ENCODE data around the gene PRR22.
"Not testable (repeated sequence)": the region's sequence is repeated elsewhere in the genome, so short reads cannot be mapped to it uniquely, and the experiment has no call there.

Gene PRR22

DNA sequence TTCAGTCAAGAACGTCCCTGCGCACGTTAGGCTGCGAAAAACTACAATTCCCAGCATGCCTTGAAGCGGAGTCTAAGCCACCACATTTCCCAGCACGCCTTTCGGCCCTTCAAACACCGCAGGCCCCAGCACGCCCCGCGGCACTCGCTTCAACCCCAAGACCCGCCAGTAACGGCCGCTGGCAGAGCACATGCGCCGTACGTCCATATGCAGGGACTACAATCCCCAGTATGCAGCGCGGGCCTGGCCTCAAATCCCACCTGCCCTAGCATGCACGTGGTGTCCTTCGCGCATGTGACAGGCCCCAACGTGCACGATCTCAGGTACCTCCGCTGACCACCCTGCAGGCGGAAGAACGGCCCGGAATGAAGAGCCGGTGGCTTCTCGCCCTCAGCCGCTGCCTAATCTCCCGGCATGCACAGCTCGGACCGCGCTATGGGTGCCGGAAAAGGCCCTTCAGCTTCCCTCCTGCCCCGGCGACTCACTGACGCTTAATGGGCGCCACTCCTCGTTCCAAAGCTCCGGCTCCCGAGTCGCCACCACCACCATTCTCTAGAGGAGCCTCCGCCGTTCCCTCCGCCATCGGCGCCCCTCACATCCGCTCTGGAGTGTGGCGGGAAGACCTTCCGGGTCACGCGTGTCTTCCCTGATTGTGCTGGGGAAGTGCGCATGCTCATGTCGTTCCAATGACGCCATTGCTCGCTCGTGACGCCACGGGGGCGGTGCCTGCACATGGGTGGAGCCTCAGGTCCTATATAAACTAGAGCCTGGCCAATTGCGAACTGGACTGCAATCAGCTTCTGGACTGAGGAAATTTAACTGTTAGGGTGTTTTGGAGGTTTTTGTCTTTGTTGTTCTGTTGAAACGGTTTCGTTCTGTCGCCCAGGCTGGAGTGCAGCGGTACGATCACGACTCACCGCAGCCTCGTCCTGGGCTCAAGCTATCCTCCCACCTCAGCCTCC lies 6.3 kb upstream of the PRR22 start, which contains the start of gene DUS3L:
Gene DUS3L, minus strand, starts transcription at position 605 of the 962 bp plus-strand sequence. Its CDS starts 22 bp downstream, at position 583.
- DNase-seq: peak; percentile 95

DNA sequence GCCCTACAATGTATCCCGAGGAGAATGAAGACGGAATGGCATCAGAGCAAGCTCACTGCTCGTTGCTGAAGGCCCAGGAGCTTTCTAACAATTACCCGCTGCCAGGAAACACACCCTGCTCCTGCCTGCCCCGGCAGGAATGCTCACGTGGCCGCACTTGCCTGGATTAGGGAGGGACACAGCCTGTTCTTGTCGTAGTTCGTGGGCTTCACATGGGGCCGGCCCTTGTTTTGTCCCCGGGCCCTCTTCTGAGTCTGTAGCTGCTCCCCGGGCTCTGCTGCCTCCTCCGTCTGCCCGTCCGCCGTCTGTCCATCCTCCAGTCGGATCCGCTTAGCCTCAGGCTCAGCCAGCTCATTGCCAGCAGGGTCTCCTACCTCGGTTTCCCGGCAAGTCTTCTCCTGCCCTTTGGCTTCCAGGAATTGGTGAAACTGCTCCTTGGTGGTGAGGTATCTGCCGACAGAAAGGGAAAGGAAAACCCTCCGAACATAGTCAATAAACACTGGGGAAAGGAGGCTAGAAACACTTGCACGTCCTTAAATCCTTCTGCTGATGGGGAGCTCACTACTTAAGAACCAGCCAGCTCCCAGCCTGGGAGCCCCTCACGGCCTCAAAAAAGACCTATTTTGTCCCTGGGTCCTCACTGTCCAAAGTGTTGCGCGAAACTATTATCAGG lies 5.5 kb upstream of the PRR22 start:
- DNase-seq: no peak

DNA sequence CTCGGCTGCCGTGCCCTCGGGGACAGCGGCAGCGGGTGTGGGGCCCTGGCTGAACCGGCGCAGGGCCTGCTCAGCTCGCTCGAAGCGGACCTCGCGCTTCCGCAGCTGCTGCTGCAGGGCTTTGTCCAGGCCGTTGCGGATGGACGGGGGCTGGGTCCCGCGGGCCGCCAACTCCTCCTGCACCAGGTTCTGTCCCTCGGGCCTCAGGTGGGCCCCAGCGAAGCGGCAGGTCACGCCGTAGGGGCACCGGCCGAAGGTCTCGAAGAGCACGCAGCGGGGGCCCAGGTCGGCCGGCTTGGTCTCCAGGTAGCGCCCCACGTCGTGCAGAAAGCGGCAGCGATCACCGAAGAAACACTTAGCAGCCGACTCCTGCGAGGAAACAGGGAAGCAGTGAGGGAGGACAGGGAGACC lies 4.8 kb upstream of the PRR22 start:
- DNase-seq: no peak

DNA sequence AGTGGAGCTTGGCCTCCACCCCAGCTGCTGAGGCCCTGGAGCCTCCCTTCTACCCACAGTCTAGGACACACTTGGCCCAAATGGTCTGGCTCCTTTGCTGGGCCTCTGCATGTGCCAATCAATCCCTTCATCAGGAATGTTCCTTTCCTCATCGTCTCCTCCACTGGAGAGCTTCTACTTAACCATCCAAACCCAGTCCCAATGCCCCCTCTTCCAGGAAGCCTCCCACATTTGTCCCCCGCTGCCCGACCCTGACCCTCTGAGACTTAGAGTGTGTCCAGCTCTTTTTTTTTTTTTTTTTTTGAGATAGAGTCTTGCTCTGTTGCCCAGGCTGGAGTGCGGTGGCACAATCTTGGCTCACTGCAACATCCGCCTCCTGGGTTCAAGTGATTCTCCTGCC lies 3.9 kb upstream of the PRR22 start:
- no peak for DNase-seq

DNA sequence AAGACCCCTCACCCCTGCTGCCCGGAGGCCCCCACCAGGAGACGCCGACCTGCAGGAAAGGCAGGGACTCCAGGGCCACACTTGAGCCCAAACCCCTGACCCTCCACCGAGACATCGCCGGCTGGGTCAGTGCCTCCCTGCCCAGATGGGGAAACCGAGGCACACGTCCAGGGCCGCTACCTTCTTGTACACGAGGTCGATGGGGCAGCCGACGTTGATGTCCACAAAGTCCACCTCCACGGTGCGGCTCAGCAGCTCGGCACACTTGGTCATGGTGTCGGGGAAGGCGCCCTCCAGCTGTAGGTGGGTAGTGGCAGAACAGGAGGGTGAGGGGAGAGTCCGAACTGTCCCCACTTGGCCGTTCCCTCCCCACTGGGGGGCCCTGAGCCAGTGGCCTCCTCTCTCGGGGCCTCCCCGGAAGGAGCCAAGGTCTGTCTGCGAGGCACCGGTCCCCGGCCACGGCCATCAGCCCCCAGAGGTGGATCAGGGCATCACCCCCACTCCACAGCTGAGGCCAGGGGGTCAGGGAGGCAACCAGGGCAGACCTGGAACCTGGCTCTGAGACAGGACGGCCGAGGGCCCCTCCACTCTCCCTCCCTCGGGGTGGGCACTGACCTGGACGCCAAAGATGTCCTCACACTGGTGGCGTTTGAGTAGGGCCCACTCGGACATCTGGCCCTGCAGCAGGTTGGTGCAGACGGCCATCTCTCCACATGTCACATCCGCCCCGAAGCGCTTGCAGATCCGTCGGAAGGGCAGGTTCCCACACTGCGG lies 3.0 kb upstream of the PRR22 start:
- DNase-seq: no peak

DNA sequence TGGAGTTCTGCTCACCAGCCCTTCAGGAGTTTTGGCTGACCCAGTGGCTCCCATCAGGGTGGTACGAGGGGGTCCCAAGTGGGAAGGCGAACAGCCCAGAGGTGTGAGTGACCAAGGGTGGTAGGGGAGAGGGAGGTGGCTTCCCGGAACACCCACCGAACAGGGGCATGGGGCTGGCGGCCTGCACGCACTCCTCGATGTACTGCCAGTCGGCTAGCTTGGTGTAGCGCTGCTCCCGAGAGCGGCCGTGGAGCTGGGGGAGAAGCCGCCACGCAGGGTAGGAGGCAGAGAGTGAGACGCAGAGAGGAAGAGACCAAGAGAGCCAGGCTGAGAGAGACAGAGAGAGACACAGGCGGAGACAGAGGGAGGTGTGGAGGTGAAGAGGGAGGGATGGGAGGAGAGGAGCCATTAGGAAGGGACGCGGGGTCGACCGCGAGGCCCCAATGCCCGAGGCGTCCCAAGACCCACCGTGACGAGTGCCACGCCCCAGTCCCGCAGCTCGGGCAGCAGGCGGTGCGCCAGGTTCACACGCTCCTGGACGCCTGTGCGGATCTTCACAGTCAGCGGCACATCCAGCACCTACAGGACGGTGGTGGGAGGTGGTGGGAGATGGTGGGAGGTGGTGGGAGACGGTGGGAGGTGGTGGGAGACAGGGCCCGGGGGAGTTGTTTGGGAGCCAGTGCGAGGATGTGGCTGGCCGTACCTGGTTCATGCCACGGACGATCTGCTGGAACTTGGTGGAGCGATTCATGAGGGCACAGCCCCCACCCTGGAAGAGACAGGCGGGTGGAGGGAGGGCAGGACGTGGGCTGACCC lies 2.3 kb upstream of the PRR22 start:
- DNase-seq: no peak

DNA sequence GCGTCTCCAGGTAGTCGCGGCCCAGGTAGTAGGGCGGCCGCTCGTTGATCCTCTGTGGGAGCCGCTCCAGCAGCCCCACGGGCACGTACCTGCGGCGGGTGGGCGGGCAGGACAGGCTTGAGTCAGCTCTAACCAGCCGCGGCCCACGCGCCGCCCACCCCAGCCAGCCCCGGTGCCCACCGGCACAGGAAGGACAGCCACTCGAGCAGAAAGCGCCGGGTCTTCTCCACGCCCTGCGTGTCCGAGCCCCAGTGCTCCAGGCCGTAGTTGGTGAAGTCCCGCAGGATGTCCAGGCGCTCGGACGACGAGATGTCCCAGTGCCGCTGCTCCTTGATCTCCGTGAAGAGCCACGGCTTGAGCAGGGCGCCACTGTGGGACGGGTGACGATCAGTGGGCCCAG lies 877 bp upstream of the PRR22 start:
- no peak for DNase-seq

DNA sequence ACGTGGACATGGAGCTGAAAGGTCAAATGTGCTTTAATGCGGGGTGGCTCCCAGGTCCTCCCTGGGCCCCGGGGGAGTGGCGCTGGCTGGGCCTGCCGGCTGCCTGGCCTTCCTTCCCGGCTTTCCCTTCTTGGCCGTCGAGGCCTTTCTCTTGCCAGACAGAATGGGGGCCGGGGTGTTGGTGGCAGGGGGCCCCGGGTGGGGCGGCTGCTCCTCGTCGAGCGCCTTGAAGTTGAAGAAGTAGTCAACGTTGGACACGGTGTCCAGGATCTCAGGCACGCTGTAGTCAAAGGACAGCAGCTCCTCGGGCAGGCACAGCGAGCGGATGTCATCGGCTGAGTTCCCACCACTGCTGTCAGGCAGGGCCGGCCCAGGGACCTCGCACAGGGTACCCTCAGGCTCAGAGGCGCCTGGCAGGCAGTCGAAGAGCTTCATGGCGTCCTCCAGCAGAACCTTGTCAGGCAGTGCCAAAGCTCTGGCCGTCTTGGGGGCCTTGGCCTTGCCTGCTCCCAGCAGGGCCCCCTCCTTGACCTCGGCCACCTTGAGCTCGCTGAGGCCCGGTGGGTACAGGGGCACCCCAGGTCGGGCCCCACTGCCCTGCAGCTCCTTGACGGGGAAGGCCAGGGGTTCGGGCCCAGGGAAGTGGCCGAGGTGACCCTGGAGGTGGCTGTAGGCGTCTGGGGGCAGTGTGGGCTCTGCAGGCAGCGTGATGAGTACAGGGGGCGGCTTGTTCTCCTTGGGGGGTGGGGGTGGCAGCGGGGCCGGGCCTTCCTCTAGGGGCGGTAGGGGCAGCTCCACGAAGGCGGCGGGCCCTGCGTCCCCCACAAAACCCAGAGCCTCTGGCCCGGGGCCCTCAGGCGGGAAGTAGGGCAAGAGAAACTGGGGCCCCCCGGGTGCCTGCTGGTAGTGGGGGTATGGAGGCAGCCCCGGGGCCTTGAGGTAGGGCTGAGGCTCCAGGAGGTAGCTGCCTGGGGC lies 1.3 kb downstream of the PRR22 start:
- no peak for DNase-seq

DNA sequence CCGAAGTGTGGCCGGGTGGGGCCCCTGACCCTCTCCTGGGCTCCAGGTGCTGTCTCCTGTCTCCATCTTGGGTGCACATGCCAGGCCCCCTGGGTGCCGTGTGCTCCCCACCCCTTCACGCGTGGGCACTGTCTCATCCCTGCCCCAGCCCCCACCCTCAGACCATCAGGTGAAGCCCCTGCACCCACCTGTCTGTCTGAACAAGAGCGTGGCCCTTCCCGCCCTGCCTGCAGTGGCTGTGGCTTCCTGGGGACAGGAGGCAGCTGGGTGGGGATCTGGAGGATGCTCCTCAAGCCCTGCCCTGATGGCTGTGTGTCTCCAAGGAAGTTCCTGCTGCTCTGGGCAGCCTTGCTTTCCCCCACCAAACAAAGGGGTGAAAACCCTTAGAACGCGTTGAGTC lies 2.2 kb downstream of the PRR22 start:
- no peak for DNase-seq

DNA sequence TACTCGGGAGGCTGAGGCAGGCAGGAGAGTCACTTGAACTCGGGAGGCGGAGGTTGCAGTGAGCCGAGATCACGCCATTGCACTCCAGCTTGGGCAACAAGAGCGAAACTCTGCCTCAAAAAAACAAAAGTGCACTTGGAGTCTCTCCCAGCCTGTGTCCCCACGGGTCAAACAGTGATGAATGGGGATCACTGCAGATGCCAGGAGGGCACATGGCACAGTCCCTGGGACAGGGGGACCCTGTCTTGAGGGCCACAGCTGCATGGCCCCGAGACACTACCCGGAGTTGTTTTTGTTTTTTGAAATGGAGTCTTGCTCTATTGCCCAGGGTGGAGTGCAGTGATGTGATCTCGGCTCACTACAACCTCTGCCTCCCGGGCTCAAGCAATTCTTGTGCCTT lies 3.6 kb downstream of the PRR22 start:
- DNase-seq: not testable (repeated sequence)

DNA sequence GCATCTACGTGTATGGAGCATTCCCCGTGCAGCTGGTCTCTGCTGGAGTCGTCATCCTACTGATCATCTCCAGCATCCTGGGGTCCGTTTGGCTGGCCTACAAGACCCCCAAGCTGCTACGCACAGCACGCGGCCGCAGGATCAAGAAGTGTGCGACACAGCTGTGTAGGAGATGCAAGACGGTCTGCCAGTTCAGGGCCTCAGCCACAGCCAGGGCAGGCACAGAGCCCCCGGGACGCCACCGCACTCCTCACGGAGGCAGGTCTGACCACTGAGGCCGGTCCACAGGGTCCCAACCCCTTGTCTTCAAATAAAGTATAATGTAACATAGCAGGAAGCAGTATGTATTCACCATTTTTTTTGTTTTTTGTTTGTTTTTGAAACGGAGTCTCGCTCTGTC lies 6.1 kb downstream of the PRR22 start:
- DNase-seq: no peak

DNA sequence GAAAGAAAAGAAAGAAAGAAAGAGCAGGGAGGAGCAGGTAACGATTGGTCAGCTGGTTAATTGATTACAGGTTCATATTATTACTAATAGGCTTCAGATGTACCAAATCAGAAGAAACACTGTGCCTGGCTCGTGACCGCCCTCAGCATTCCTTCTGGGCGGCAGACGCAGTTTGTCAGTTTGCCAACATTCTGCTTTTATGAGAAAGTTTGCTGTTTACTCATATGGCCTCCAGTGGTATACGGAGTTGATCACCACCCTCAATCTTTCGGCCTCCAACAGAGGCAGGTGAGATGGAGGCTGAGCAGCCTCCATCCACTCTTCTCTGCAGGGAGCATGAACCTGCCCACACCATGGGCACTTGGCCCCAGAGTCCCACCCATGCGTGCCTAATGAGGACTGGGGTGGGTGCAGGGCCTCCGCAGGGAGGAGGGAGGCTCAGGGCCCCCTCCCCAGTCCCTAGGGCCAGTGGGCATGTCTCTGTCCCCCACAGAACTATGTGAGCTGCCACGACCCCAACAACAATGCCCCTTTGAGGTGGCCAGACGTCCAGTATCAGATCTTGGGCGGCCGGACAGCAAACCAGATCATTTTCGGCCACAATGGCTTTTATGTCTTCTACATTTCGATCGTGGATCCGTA lies 8.8 kb downstream of the PRR22 start:
- no peak for DNase-seq

DNA sequence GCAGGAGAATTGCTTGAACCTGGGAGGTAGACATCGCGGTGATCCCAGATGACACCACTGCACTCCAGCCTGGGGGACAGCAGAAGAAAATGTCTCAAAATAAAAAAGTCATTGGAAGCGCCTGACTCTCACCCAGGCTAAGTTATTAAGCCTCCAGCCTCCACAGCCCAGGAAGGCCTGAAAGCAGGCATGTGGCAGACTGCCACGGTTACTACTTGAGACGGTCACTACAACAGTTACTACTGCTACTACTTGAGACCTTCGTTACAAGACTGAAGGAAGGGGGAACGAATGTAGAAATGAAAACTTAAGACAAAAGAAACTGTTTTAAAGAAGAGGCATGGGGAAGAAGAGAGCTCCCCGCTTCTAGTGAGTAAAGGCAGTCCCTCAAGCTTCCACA lies 9.6 kb downstream of the PRR22 start:
- DNase-seq: no peak

DNA sequence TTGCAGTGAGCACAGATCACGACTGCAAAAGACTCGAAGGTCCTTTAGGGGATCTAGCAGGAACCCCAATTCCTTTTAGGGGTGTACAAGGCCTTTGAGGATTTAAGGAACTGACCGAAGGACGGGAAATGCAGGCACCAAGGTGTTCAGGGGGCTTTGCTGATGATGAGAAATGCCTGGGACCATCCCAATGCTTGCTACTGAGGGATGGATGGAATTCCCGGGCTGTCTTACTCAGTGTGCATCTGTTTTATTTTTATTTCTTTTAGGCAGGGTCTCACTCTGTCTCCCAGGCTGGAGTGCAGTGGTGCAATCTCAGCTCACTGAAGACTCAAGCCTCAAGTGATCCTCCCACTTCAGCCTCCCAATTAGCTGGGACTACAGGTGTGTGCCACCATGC lies 11.3 kb downstream of the PRR22 start:
- DNase-seq: no peak

DNA sequence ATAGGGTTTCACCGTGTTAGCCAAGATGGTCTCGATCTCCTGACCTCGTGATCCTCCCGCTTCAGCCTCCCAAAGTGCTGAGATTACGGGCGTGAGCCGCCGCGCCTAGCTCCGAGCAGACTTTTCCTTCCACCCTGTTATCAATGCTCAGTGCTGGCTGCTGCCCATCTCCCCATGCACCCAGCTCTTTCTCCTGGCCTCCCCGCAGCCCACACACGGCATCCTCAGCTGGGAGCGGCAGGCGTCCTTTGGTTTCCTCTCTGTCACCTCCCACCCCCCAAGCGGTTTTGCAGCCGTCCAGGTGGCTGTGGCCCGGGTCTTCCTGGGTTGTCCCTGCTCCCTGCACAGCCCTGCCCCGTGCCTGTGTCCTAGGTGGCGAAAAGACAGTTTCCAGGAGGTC lies 12.1 kb downstream of the PRR22 start:
- DNase-seq: no peak

DNA sequence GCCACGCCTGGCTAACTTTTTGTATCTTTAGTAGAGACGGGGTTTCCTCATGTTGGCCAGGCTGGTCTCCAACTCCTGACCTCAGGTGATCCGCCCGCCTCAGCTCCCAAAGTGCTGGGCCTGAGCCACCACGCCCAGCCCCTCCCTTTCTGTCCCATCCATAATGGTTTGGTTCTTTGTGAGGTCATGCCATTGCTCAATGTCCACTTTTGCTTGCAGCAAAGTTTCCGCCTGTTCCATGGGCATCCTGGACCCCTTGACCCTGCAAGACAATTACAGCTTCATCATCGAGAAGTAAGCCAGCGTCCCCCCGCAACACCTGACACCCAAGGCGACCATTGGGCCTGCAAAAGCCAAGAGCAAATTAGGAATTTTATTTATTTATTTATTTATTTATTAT lies 16.6 kb downstream of the PRR22 start:
- no peak for DNase-seq

DNA sequence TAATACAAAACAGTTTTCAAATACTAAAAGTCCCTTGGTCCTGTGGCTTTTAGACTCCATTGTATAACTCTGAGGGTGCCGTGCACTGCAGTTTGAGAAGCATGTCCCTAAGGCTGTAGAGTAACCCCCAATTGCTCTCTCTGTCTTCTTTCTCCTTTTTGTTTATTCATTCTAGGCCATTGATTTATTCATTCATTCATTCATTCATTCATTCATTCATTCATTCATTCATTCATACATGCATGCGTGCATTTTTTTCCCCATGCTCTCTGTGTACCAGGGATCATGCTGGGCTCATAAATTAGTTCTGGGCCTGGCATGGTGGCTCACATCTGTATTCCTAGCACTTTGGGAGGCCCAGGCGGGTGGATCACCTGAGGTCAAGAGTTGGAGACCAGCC lies 19.3 kb downstream of the PRR22 start:
- no peak for DNase-seq

DNA sequence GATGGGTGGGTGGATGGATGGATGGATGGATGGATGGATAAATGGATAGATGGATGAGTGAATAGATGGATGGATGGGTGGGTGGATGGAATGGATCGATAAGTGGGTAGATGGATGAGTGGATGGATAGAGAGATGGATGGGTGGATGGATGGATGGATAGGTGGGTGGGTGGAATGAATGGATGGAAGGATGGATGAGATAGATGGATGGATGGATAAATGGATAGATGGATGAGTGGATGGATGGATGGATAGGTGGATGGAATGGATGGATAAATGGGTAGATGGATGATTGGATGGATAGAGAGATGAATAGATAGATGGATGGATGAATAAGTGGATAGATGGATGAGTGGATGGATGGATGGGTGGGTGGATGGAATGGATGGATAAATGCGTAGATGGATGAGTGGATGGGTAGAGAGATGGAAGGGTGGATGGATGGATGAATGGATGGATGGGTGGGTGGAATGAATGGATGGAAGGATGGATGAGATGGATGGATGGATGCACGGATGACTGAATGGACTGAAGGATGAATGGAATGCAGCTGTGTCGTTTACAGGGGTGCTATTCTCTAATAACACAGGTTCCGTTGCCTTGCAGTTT lies 21.8 kb downstream of the PRR22 start:
- DNase-seq: no peak

DNA sequence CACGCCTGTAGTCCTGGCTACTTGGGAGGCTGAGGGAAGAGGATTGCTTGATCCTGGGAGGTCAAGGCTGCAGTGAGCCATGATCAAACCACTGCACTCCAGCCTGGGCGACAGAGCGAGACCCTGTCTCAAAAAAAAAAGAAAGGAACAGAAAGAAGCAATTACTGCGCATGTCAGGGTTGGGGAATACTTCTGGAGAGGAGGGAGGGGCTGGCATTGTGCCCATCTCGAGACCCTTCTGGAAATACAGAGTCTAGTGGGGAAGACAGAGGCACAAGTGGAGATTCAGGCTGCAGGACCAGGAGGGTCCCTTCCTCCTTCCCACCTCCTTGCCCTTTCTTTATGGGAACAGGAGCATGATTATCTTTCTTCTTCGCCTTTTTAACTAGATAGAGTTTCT lies 30.8 kb downstream of the PRR22 start:
- DNase-seq: no peak

DNA sequence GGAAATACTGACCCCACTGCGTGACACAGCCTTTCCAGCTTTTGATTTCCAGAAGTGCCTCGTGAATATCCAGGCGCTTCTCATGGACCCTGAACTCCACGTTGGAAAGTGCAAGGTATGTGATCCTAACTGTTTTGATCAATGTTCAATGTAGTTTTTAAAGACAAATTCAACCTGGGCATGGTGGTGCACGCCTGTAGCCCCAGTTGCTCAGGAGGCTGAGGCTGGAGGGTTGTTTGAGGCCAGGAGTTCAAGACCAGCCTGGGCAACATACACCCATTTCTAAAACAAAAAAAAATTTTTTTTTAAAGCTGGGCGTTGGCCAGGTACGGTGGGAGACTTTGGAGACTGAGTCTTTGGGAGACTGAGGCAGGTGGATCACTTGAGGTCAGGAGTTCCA lies 32.8 kb downstream of the PRR22 start:
- no peak for DNase-seq

Data from bone marrow (tissue), 2 donors.